Dedifferentiated amniotic fluid mesenchymal stem cell (primary cell): Measurements from ENCODE around the gene CSF2.
"Not testable (repeated sequence)": the region's sequence is repeated elsewhere in the genome, so short reads cannot be mapped to it uniquely, and the experiment has no call there.

ENCODE experiments used
- DNase-seq: peaks from one replicate; pipeline ENCODE4 v3.0.0-alpha.2; 2016; ENCODE audit errors: extremely low spot score

The CSF2 gene

DNA sequence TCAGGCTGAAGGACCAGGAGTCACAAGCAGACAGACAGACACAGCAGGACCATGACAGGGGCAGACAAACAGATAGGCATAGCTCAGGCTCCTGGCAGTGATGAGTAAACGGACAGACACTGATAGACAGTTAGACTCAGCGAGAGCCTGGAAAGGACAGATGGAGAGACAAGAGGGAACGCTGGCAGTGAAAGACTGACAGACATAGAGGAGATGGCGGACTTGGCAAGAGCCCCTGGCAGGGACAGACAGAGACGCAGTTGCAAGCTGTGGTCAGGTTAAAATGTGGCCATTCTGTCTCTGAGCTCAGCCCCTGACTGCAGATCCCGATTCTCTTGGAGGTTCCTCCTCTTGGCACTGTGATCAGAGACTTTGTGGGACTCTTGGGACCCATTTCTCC is 13.6 kb downstream of the CSF2 start:
- no peak for DNase-seq

DNA sequence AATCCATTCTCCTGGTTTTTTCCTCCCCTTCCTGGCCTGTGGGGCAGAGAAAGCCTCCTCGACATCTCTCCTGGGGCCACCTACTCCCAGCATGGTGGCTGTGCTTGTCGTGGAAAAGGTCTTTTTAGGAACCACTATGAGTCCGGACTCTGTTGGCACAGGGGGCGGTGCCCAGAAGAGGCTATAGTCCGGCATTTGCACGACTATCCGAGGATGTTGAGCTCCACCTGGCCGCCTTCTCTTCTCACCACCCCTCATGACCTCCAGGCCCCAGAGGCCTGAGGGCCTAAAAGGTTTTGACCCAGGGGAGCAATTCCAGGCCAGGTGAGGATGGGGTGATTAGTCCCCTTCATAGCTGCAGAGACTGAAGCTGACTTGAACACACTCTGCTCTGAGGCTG is 14.1 kb downstream of the CSF2 start:
- no peak for DNase-seq

DNA sequence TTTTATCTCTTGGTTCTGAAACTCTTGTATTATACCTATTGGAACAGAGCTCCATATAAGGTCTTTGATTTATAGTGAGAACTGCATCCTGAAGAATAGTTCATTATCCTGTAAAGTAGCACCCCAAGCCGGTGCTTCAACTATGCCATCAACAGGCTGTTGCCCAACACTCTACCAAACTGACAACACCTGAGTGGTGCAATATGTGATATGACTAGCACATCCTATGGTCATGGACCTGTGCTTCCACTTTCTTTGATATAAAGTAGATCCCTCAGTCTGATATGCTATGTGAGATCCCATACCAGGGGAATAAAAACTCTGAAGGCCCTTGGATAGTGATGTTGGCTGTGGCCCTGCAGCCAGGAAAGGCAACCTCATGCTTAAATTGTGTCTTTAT is 15.8 kb downstream of the CSF2 start:
- no peak for DNase-seq

DNA sequence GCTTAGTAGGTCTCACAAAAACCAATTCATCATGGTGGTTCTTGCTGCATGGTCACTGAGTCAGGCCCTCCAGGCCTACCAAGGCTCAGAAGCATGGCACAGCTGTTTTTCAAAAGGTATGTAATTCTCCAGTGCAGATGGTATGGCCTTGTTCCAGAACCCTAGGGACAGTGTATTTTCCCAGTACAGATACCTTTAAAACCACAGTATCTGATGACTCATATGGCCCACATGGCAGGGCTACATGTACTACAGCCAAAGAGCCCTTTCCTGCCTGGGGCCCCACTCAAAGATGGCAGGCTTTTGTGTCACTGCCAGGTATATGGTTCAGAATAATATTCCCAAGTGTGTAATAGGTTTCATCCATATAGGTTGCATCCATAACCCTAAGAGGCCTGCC is 16.5 kb downstream of the CSF2 start:
- DNase-seq: peak; percentile 27

DNA sequence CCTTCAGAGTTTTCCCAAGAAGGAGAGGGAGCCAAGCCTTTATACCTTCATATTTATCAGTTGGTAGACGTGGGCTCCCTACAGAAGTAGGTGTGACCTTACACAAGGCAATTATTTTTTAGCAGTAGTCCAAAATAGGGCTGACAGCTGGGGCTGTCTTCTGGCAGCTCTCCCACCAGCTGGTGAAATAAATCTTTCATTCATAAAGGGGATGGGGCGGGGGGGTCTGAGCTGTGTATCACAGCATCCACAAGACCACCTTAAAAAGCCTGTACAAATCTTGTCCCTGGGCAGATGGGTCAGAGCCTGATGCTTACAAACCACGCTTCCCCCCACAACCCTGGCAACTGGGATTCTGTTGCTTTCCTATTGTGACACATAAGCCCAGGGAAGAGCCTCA is 19.7 kb downstream of the CSF2 start:
- DNase-seq: no peak

DNA sequence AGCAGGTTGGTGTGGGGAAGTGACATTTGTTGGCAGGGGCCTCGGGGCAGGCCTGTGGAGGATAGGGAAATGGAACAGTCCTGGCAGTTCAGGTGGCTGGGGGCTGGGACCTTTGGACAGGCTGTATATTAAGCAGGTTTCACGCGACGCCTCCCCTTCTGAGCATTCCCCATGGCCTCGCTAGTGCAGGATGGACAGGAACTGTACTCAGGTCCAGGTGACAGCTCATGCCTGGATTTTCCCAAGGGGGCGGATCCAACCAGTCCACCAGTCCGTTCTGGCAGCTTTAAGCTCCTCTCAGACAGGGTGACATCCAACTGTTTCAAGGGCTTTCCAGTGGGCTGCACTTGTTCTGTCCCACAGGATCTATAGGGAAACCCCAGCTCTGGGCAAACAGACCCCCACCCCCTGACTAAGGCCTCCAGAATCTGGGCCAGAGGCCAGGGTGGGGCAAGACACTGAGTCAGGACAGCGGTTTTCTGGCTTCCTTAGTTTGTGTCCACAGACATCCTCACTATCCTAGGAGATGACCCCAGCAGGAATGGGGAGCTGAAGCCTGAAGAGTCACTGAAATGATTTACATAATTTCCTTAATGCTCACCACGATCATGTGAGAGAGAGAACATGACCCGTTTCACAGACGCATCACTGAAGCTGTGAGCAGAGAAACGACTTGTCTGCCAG is 20.9 kb downstream of the CSF2 start:
- peak; percentile 63 for DNase-seq

DNA sequence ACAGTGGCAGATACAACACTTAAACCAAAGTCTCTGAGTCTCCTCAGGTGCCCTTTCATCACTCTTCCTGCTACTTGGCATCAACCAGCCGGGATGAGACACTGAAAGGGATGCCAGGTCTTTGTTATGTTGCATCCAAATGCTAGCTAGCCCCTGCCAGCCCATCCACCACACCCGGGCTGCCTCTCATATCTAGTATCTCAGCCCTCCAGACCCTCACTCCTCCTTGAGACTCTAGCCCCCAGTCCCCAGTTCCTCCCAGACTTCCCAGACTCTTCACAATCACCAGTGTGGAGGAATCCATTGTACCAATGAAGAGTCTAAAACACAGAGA is 21.5 kb downstream of the CSF2 start:
- no peak for DNase-seq

DNA sequence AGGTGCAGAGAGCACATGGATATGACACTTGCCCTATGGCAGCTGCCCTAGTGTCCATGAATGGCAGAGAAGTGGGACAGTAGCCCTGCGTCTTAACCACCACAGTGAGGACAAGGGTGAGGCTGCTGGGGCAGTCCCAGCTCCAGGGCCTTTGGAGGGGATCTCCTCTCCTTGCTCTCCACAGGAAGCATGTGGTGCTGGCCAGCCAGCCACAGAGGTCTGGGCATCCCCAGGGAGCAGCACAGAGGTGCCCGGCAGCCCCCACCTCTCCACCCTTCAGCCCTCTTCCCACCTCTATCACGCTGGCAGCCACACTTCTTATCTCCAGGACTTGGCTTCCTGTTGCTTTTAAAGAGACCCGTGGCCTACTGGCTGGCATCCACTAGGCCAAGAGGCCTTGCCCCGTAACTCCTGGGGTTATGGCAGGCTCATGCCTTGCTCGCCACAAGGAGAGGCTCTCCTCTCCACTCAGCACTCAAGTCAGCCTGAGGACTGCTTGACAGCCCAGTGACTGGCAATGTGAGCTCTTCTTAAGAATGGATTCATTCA is 21.9 kb downstream of the CSF2 start:
- DNase-seq: no peak

DNA sequence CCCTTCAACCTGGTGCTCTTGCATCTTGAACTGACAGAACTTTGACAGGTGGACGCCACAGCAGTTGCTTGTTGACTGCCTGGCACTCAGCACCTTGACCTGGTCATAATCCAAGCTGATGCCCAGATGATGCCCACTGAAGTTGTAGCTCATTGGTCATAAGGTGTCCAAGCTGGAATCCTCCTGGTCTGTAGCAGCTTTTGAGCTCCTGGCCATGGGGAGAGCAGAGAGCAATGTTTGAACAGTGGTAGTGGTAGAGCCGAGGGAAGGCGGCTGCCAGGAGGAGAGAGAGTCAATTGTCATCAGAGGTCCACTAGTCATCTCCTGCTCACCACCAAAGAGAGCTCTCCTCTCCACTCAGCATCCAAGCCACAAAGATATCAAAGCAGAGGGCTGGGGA is 23.3 kb downstream of the CSF2 start:
- DNase-seq: no peak

DNA sequence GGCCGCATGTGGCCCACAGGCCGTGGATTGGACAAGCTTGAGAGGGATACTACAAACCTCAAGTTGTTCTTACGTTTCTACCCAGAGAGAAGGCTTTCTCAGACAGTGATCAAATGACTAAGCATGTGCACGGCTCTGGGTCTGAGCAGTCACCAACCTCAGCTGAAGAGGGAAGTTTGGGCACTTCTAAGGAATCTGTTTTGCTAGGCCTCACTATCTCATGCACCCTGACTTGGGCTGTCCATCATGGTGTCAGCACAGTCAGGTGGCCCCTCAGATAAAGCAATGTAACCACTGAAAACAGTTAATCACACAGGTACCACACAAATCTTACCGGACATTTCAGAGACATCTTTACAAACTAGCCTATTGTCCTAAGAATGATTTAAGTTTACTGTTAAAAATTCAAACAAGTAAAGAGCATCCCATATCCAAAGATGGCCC is 24.6 kb downstream of the CSF2 start:
- DNase-seq: peak; percentile 14

DNA sequence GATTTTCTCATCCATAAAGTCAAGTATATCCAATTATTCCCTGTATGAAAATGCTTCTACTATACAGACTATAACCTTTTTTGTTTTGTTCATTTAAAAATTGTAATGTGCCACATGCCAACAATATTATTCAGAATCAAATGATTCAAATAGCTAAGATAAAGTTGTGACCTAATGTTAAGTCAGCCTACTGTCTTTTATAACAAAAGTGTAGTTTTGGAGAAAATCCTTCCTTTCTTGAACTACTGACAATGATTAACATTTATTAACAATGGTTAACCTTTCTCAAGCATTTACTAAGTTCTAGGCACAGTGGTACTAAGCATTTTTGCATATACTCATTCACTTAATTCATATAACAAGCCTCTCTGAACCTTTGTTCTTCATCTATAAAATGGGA is 25.0 kb downstream of the CSF2 start:
- DNase-seq: peak; percentile 11

DNA sequence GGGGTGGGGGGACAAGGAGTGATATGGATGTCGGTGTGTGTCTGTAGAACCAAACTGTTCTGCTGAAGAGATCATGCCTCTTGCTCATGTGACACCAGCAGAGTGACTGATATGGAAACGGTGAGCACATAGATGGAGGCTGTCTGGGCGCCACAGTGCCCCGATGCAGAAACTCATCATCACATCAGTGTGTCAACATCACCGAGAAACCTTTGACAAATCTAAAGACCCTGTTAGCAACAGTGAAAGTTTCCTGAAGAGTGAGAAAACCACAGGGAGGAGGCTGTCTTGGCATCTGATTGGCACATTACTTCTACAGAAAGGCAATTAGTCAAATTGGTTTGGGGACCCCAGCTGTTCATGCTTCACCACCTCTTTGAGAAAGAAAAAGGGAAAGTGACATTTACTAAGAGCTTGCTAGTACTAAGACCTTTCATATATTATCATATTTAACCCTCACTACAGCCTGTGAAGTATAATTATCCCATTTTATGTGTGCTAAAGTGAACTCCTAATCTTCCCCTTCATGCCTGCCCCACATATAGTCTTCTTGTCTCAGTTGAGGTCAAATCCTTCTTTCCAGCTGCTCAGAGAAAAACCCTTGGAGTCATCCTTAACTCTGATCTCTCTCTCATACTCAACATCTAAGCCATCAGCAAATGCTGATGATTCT is 25.6 kb downstream of the CSF2 start:
- DNase-seq: no peak

DNA sequence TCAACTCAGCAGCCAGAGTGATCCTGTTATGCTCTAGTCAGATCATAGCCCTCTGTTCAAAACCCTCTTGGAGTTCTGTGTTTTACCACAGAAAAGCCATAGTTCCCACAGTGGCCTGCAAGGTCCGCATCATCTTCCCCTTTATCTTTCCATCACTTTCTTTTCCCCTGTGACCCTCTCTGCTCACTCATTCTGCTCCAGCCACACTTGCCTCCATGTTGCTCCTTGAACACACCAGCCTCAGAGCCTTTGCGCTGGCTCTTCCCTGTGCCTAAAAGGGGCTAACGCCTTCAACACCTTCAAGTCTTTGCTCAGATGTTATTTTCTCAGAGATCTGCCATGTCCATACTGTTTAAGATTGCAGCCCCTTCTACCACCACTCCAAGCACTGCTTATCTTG is 26.3 kb downstream of the CSF2 start:
- no peak for DNase-seq

DNA sequence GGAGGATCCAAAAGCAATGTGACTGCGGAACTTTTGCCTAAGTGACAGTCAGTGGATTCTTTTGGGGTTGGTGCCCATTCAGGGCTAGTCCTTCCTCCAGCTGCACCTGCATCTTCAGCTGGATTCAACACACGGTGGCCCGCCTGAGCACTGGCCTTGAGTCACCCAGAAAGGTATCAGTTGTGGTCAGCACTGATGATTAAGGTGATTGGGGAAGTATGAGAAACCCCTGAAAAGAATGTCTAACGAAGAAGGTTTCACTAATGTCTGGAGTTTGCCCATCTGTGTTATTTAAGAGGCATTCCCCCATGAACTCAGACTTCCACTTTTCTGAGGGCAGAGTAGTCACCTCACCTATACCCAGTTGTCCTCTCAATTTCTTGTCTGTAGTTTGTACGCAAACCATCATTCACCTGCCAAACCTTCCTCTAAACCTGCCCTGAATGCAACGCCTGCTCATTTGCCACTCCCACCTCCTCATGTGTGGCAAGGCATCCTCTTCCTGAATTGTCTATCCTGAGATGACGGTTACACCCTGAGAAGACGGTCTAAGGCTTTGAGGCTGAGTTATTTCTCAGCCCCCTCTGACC is 27.2 kb downstream of the CSF2 start:
- DNase-seq: no peak

DNA sequence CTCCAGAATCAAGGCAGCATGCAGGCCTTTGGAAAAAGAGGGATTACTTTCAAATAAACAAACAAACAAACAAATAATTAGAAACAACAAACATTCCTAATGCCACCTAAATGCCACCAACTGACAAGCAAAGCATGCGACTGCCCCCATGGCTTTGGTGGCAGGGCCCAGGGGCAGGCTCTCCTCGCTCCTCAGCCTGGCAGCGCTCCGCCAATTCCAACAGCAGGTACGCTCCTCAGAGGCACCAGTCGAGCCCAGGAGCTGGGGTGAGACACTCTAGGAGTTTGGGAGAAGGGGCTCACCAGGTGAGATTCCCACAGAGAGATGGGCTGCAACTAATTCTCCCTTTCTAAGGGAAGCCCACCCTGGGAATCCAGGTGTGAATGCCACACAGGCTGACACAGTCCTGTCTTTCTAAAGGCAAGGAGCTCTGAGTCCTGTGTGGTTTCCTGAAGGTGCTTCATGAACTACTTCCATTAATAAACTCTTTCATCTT is 27.8 kb downstream of the CSF2 start:
- no peak for DNase-seq

DNA sequence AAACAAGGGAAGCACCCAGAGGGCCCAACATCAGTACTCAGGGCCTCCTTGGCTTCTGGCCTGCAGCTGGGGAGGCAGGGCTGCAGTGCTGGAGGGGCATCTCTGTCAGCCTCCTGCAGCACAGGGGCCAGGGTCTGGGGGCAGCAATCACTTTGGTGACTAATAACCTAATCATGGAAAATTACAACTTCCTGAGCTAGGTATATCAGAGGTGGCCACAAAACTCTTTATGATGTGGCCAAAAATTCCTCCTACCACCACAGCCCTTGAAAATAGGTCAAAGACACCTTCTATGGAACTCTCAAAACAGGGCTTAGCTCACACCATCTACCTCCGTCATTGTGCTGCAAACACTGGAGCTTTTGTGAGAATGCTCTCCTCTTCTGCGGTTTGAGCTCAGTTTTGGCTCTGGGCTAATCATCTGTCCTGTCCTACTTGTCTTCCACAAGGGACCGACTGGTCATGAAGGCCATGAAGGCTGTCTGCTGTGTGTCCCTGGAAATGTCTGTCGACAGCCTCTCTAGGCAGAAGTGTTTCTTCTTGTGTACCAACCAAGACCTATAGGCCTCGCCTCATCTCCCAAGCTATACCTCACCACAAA is 28.6 kb downstream of the CSF2 start:
- no peak for DNase-seq

DNA sequence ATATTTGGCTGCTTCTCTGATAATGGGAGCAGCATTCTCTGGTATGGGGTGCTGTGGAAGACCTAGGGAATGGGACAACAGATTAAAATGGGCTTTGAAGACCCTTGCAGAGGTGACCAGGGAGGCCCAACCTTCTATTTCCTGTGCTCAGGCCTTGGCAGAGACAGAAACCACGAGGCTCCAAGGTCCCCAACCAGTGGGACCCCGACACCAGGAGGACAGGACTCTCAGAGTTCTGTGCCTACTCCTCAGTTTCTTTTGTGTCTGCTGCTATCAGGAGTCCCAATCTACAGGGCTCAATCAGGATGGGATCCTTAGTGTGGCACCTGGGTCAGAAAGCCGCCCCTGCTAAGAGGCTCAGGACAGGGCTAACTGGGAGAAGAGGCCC is 29.3 kb downstream of the CSF2 start:
- DNase-seq: no peak

DNA sequence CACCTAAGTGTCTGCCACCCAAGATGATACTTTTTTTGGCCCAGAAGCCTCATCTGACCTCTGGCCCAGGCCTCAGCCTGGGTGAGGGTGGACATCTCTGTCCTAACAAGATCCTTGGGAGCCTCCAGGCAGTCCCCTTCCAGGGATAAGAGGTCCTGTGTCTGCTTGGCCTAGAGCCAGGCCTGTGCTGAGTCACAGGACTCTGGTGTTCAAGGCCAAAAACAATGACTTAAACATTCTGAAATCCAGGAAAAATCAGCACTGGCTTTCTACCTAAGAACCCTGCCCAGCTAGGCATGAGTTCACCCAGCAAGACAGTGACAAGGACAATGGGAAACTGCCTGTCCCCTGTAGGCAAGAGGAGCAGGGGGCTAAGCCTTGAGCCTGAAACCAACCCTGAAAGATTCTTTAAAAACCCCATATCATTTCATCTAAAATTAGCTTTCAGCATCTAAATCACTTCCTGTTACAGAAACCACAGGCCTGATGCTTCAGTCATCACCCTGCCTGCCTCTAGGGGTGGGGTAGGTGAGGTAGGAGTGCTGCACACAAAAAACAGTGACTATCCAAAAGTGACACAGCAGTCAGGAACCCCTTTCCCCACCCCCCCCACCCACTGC is 29.9 kb downstream of the CSF2 start:
- peak; percentile 84 for DNase-seq

DNA sequence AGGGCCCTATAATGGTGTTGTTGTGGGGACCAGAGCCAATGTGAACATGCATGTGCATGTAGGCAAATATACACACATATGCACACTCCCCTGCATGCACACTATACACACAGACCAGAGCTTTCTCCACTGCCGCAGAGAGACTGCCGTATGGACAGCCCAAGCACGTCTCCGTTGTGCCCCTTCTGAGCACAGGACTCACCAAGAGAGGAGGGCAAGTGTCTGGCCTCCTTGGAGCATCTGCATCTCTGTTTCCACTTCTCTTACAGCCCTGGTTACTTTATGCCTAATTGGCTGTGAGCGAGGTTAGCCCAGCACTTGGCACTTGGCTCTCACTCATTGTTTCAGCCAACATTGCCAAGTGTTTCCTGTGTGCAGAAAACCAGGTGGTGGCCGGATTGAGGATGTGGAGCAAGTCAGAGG is 30.4 kb downstream of the CSF2 start:
- DNase-seq: no peak

DNA sequence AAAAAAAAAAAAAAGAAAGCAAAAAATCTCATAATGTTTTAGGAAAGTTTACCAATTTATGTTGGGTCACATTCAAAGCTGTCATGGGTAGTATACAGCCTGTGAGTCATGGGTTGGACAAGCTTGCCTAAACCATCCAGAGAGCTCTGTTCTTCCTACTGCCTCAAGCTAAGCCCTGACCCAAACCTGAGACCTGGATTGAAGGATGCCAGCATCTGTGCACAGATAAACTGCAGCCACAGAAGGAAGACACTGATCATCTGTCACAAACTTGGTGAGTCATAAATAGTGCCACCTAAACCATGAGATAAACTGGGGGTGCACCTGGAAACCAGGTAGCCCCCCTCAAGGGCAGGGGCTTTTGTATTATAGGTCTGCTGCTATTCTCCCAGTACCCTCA is 31.0 kb downstream of the CSF2 start:
- no peak for DNase-seq

DNA sequence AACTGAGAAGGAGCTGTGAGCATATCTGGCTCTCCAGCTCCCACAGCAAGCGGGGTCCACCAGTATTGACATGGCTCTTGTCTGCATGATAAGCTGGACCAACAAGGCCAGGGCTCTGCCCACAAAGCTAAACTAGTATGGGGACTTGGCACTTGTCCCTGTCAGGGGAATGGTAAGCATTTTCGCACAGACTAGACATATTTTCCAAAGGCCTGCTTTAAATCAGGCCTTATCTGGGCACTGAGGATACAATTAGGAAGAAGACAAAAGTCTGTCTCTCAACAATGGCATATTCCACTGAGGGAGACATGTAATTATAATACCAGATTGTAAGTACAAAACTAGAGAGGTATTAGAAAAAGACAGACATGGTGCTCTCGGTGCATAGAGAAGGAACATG is 32.1 kb downstream of the CSF2 start:
- no peak for DNase-seq

DNA sequence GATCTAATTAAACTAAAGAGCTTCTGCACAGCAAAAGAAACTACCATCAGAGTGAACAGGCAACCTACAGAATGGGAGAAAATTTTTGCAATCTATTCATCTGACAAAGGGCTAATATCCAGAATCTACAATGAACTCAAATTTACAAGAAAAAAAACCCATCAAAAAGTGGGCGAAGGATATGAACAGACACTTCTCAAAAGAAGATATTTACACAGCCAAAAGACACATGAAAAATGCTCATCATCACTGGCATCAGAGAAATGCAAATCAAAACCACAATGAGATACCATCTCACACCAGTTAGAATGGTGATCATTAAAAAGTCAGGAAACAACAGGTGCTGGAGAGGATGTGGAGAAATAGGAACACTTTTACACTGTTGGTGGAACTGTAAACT is 34.9 kb downstream of the CSF2 start:
- DNase-seq: not testable (repeated sequence)
